H9 (cell line): Measurements from ENCODE around the gene ZBP1. TPM values are rescaled to one million over a fixed set of nuclear protein-coding genes. Genes with fewer than 3 reads are reported as not detected.

Experiments
- DNase-seq: peaks from one replicate; pipeline ENCODE4 v3.0.0-alpha.2; 2017
- H2AFZ ChIP-seq: one replicate; pipeline ENCODE4 v1.6.1; 2013; ENCODE audit warnings: mild to moderate bottlenecking, low read length, control low read depth, moderate library complexity
- H2AK5ac ChIP-seq: 2 replicates; pipeline ENCODE4 v1.6.1; 2013; ENCODE audit warnings: low read length, control low read depth, mixed read lengths; ENCODE audit not compliant: insufficient read length
- H2BK120ac ChIP-seq: one replicate; pipeline ENCODE4 v1.6.1; 2013; ENCODE audit warnings: low read depth, mild to moderate bottlenecking, low read length, control low read depth, inconsistent platforms; ENCODE audit not compliant: poor library complexity, severe bottlenecking
- H2BK12ac ChIP-seq: 2 replicates; pipeline ENCODE4 v1.6.1; 2013; ENCODE audit warnings: low read length, control low read depth, mixed read lengths, low read depth; ENCODE audit not compliant: insufficient read length
- H2BK15ac ChIP-seq: 2 replicates; pipeline ENCODE4 v1.6.1; 2013; ENCODE audit warnings: low read depth, low read length, control low read depth
- H2BK20ac ChIP-seq: one replicate; pipeline ENCODE4 v1.6.1; 2013; ENCODE audit warnings: low read depth, mild to moderate bottlenecking, low read length, control low read depth, inconsistent platforms; ENCODE audit not compliant: poor library complexity, severe bottlenecking
- H2BK5ac ChIP-seq: 2 replicates; pipeline ENCODE4 v1.6.1; 2013; ENCODE audit warnings: low read length, control low read depth, mixed read lengths; ENCODE audit not compliant: insufficient read length
- H3K14ac ChIP-seq: 2 replicates; pipeline ENCODE4 v1.6.1; 2013; ENCODE audit warnings: low read length, control low read depth; ENCODE audit not compliant: insufficient read depth
- H3K18ac ChIP-seq: 2 replicates; pipeline ENCODE4 v1.6.1; 2013; ENCODE audit warnings: low read depth, mild to moderate bottlenecking, mixed read lengths, low read length, control low read depth; ENCODE audit not compliant: insufficient read length
- H3K23ac ChIP-seq: 2 replicates; pipeline ENCODE4 v1.6.1; 2013; ENCODE audit warnings: low read length, control low read depth, mixed read lengths, low read depth; ENCODE audit not compliant: insufficient read length
- H3K23me2 ChIP-seq: 2 replicates; pipeline ENCODE4 v1.6.1; 2013; ENCODE audit warnings: low read depth, mild to moderate bottlenecking, mixed read lengths, low read length, control low read depth; ENCODE audit not compliant: insufficient read length, poor library complexity, severe bottlenecking
- H3K27ac ChIP-seq: 2 replicates; pipeline ENCODE4 v1.5.1; 2013; ENCODE audit warnings: low read length, control low read depth, mixed read lengths, low read depth; ENCODE audit not compliant: insufficient read length
- H3K27me3 ChIP-seq: 2 replicates; pipeline ENCODE4 v1.6.1; 2013; ENCODE audit warnings: low read length, control low read depth, inconsistent platforms; ENCODE audit not compliant: insufficient read depth
- H3K4ac ChIP-seq: 2 replicates; pipeline ENCODE4 v1.6.1; 2013; ENCODE audit warnings: low read depth, mild to moderate bottlenecking, control low read depth, inconsistent platforms, low read length, moderate library complexity
- H3K4me1 ChIP-seq: 2 replicates; pipeline ENCODE4 v1.6.1; 2013; ENCODE audit warnings: low read length, control low read depth, inconsistent platforms; ENCODE audit not compliant: insufficient read depth
- H3K4me2 ChIP-seq: 2 replicates; pipeline ENCODE4 v1.6.1; 2013; ENCODE audit warnings: low read length, control low read depth, mixed read lengths; ENCODE audit not compliant: insufficient read length, insufficient read depth
- H3K56ac ChIP-seq: 2 replicates; pipeline ENCODE4 v1.6.1; 2013; ENCODE audit warnings: low read depth, mild to moderate bottlenecking, mixed read lengths, low read length, control low read depth; ENCODE audit not compliant: insufficient read length
- H3K79me1 ChIP-seq: 2 replicates; pipeline ENCODE4 v1.6.1; 2013; ENCODE audit warnings: low read depth, mild to moderate bottlenecking, moderate library complexity, low read length, control low read depth, inconsistent platforms; ENCODE audit not compliant: insufficient read depth, poor library complexity, severe bottlenecking
- H3K79me2 ChIP-seq: 2 replicates; pipeline ENCODE4 v1.6.1; 2013; ENCODE audit warnings: low read length, control low read depth, inconsistent platforms; ENCODE audit not compliant: insufficient read depth
- H3K9ac ChIP-seq: 2 replicates; pipeline ENCODE4 v1.6.1; 2013; ENCODE audit warnings: low read length, control low read depth, mixed read lengths; ENCODE audit not compliant: insufficient read length; ENCODE audit errors: extremely low read depth
- H3K9me3 ChIP-seq: one replicate; pipeline ENCODE4 v1.6.1; 2013; ENCODE audit warnings: low read depth, low read length, inconsistent platforms; ENCODE audit not compliant: control insufficient read depth
- H3T11ph ChIP-seq: one replicate; pipeline ENCODE4 v1.6.1; 2013; ENCODE audit warnings: mild to moderate bottlenecking, low read length, control low read depth, inconsistent platforms
- H4K20me1 ChIP-seq: one replicate; pipeline ENCODE4 v1.6.1; 2013; ENCODE audit not compliant: control insufficient read depth, insufficient read length, insufficient read depth
- H4K5ac ChIP-seq: 2 replicates; pipeline ENCODE4 v1.6.1; 2013; ENCODE audit warnings: low read depth, mild to moderate bottlenecking, mixed read lengths, low read length, control low read depth; ENCODE audit not compliant: insufficient read length
- H4K8ac ChIP-seq: replicated peaks from 2 replicates; pipeline ENCODE4 v1.6.1; 2013; ENCODE audit warnings: low read length, control low read depth, mixed read lengths, low read depth; ENCODE audit not compliant: insufficient read length
- H4K91ac ChIP-seq: 2 replicates; pipeline ENCODE4 v1.6.1; 2013; ENCODE audit warnings: low read depth, mild to moderate bottlenecking, moderate library complexity, mixed read lengths, low read length, control low read depth; ENCODE audit not compliant: insufficient read length
- H3K27ac Mint-ChIP-seq, 3 experiments: 2 replicates in 2 of 3; 3 replicates in 1 of 3; pipeline ENCODE4 v1.8.0; 2020 to 2021; ENCODE audit warnings: mixed read lengths in 3 of 3, mild to moderate bottlenecking in 1 of 3, moderate library complexity in 1 of 3
- H3K27me3 Mint-ChIP-seq: 2 replicates; pipeline ENCODE4 v1.8.0; 2021; ENCODE audit warnings: low read depth, mild to moderate bottlenecking, moderate library complexity, mixed read lengths
- H3K36me3 Mint-ChIP-seq, 3 experiments: 2 replicates in 2 of 3; 3 replicates in 1 of 3; pipeline ENCODE4 v1.8.0; 2020 to 2021; ENCODE audit warnings: low read depth in 3 of 3, mixed read lengths in 3 of 3; ENCODE audit not compliant: insufficient read depth in 1 of 3
- H3K4me1 Mint-ChIP-seq, 2 experiments: 2 replicates each; pipeline ENCODE4 v1.8.0; 2020; ENCODE audit warnings: mixed read lengths in 2 of 2
- H3K4me3 Mint-ChIP-seq, 2 experiments: 2 replicates in 1 of 2; 3 replicates in 1 of 2; pipeline ENCODE4 v1.8.0; 2020 to 2021; ENCODE audit warnings: mild to moderate bottlenecking in 2 of 2, mixed read lengths in 2 of 2, moderate library complexity in 1 of 2
- H3K9me3 Mint-ChIP-seq, 2 experiments: 2 replicates in 1 of 2; 3 replicates in 1 of 2; pipeline ENCODE4 v1.8.0; 2020; ENCODE audit warnings: mild to moderate bottlenecking in 2 of 2, mixed read lengths in 2 of 2, moderate library complexity in 1 of 2
- WGBS: extraction: QIAGEN DNeasy Blood & Tissue Kit; methylation state at CpG from one replicate; pipeline ENCODE4 v1.1.7; 2013; ENCODE audit warnings: missing lambda C conversion rate, low lambda C conversion rate, mixed read lengths; ENCODE audit not compliant: insufficient read length; ENCODE audit errors: extremely low coverage; 5-methylcytosine and 5-hydroxymethylcytosine counted together
- total RNA-seq: library from RNA; stranded (reverse); gene quantifications from 2 replicates; pipeline ENCODE4 v1.2.1, GENCODE V29; 2021
- TF ChIP-seq, protein P1 (sequence below): fragments of 200-600 bp; sonication (generic); conservative IDR thresholded peaks from 3 replicates; pipeline ENCODE4 v1.8.0; 2021; ENCODE audit warnings: antibody characterized with exemption, mild to moderate bottlenecking

ZBP1 gene
- total RNA-seq, 1 experiment from 2014 or later: not detected

DNA sequence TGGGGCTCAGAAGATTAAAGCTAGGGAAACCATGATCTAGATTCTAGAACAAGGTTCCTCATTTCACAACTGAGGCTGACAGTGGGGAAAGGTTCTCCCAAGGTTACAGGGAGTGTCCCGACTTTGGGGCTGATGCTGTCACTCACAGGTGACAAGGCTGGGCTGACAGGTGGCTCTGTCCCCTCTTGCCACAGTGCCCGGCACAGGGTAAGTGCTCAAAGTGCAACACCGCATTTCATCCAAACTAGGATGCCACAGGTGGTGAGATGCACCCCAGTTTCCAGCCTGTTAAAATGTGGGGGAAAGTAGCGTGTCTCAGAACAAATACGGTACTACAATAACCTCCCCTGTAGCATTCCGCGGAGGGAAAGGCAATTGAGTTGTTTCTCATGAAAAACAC lies 7.8 kb downstream of the ZBP1 start:
- no peak overlapping the region for H2BK15ac ChIP-seq
- H3K14ac ChIP-seq: no peak overlapping the region
- H2BK120ac ChIP-seq: no peak overlapping the region
- WGBS: no CpG with 5 or more reads among the region's 7 CpGs
- H2BK20ac ChIP-seq: no peak overlapping the region
- no peaks in the 10 kb centered on the region for H3K79me1 ChIP-seq
- H4K5ac ChIP-seq: no peak overlapping the region
- H2BK12ac ChIP-seq: no peak overlapping the region
- H3K4me2 ChIP-seq: no peak overlapping the region
- no peak overlapping the region for H3K4ac ChIP-seq
- H4K8ac ChIP-seq: no peak overlapping the region
- H2AFZ ChIP-seq: no peak overlapping the region
- H3K27ac ChIP-seq: no peak overlapping the region
- no peak overlapping the region for H4K91ac ChIP-seq
- no peaks in the 10 kb centered on the region for H3K27me3 ChIP-seq
- no peak overlapping the region for H2AK5ac ChIP-seq
- no peaks in the 10 kb centered on the region for H3K9me3 ChIP-seq
- H3K36me3 Mint-ChIP-seq: no peaks in the 10 kb centered on the region
- no peak overlapping the region for H3K18ac ChIP-seq
- DNase-seq: no peak
- no peaks in the 10 kb centered on the region for H3K9me3 Mint-ChIP-seq
- H3T11ph ChIP-seq: no peak overlapping the region
- H3K79me2 ChIP-seq: no peaks in the 10 kb centered on the region
- H3K27ac Mint-ChIP-seq: no peak overlapping the region
- H4K20me1 ChIP-seq: no peaks in the 10 kb centered on the region
- no peak overlapping the region for H3K4me3 Mint-ChIP-seq
- no peak overlapping the region for H3K9ac ChIP-seq
- TF ChIP-seq, protein P1, sequence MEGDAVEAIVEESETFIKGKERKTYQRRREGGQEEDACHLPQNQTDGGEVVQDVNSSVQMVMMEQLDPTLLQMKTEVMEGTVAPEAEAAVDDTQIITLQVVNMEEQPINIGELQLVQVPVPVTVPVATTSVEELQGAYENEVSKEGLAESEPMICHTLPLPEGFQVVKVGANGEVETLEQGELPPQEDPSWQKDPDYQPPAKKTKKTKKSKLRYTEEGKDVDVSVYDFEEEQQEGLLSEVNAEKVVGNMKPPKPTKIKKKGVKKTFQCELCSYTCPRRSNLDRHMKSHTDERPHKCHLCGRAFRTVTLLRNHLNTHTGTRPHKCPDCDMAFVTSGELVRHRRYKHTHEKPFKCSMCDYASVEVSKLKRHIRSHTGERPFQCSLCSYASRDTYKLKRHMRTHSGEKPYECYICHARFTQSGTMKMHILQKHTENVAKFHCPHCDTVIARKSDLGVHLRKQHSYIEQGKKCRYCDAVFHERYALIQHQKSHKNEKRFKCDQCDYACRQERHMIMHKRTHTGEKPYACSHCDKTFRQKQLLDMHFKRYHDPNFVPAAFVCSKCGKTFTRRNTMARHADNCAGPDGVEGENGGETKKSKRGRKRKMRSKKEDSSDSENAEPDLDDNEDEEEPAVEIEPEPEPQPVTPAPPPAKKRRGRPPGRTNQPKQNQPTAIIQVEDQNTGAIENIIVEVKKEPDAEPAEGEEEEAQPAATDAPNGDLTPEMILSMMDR: no peak
- H3K27me3 Mint-ChIP-seq: peaks cover 2% of the 10 kb centered on the region; the same call in 1 of the 2 replicates
- no peak overlapping the region for H3K56ac ChIP-seq
- H3K4me1 Mint-ChIP-seq: peaks cover 6 to 10% of the 10 kb centered on the region in 2 experiments
- H3K23me2 ChIP-seq: no peaks in the 10 kb centered on the region
- H3K4me1 ChIP-seq: no peaks in the 10 kb centered on the region
- H3K23ac ChIP-seq: no peak overlapping the region
- no peak overlapping the region for H2BK5ac ChIP-seq
